ENCODE data around the gene SLC9C2. TPM values are rescaled to one million over a fixed set of nuclear protein-coding genes. Genes with fewer than 3 reads are reported as not detected.
"Not testable (repeated sequence)": the region's sequence is repeated elsewhere in the genome, so short reads cannot be mapped to it uniquely, and the experiment has no call there.

SLC9C2 gene
- total RNA-seq, 1 donor from 2014 or later: 0.54 TPM

DNA sequence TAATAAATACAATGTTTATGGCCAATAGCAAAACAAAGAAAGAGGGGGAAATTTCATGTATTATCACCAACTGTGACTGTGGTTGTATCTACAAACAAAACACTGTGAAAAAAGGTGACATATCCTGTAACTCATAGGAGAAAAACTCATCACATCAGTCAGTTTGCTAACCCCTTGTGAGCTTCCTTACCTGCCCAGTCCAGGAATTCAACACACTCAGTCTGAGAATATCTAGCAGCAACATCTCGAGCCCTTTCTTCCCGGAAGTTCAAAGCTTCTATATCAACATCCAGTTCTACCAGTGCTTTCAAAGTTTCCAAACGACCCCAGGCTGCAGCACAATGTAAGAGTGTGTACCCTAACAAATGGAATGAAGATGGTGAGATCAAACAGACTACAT, 43.8 kb upstream of the SLC9C2 start:
- Mint-ChIP-seq H3K4me1 (ENCODE audit: low read depth, unreplicated experiment) (peaks cover 4% of the 10 kb centered on the region), H3K9me3 (ENCODE audit: unreplicated experiment) (no peaks in the 10 kb centered on the region), H3K27ac (ENCODE audit: unreplicated experiment) (no peak overlapping the region), H3K27me3 (ENCODE audit: low read depth, unreplicated experiment) (no peaks in the 10 kb centered on the region), H3K4me3 (ENCODE audit: unreplicated experiment) (no peak overlapping the region), H3K36me3 (ENCODE audit: low read depth, unreplicated experiment) (peaks cover 6% of the 10 kb centered on the region)
- Histone ChIP-seq H2AFZ (ENCODE audit: low read depth, low read length) (no peak overlapping the region), H3K9me3 (ENCODE audit: insufficient read depth, low read depth, low read length) (no peaks in the 10 kb centered on the region), H3K4me1 (ENCODE audit: insufficient read depth, low read length) (no peaks in the 10 kb centered on the region), H3K4me3 (ENCODE audit: insufficient read depth, low read depth, low read length) (no peak overlapping the region), H3K4me2 (ENCODE audit: low read length) (no peak overlapping the region), H3K9ac (ENCODE audit: low read length) (no peak overlapping the region), H4K20me1 (ENCODE audit: insufficient read depth, low read length) (no peaks in the 10 kb centered on the region), H3K79me2 (ENCODE audit: insufficient read depth, low read length) (no peaks in the 10 kb centered on the region), H3K36me3 (ENCODE audit: insufficient read depth, low read length) (no peaks in the 10 kb centered on the region), H3K27ac (ENCODE audit: low read depth, low read length) (no peak overlapping the region), H3K27me3 (ENCODE audit: insufficient read depth, low read length) (no peaks in the 10 kb centered on the region)
- TF ChIP-seq, protein P1, sequence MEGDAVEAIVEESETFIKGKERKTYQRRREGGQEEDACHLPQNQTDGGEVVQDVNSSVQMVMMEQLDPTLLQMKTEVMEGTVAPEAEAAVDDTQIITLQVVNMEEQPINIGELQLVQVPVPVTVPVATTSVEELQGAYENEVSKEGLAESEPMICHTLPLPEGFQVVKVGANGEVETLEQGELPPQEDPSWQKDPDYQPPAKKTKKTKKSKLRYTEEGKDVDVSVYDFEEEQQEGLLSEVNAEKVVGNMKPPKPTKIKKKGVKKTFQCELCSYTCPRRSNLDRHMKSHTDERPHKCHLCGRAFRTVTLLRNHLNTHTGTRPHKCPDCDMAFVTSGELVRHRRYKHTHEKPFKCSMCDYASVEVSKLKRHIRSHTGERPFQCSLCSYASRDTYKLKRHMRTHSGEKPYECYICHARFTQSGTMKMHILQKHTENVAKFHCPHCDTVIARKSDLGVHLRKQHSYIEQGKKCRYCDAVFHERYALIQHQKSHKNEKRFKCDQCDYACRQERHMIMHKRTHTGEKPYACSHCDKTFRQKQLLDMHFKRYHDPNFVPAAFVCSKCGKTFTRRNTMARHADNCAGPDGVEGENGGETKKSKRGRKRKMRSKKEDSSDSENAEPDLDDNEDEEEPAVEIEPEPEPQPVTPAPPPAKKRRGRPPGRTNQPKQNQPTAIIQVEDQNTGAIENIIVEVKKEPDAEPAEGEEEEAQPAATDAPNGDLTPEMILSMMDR (IDR thresholded peaks at IDR 0.05; ENCODE audit: insufficient read depth, low read depth, low read length): no peak
- no peak for TF ChIP-seq EZH2 (IDR thresholded peaks at IDR 0.05; ENCODE audit: insufficient read depth, low read length)
- FAIRE-seq (no peak), DNase-seq (ENCODE audit: low read depth) (no peak)

DNA sequence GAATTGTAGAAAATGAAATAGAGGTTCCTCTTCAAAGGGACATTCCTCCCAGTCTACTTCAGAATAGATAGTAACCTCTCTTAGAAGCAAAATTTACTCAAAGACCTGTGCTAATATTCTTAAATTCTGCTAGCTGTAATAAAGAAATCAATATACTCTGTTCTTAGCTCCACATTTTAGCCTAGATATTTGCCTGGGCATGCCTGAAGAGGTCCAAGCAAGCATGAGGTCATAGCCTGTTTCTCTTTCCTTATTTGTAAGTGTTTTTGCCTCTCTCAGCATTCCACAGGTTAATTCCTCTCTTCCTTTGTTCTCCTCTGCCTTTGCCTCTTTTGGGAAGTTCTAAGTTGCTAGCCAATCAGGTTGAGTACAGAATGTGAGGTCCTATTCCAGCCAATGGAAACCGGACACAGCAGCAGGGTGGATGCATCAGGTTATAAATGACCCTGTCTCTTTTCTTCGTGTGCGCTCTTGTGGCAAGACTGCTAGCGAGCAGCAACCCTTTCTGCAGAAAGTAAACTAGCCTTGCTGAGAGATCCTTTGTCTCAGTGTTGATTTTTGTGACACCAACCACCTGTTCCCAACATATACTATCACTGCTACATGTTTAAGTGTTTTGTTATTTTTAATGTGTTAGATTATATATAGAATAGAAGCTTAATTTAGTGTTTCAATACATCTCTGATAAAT, 39.7 kb upstream of the SLC9C2 start:
- not testable (repeated sequence) for H3K79me2 ChIP-seq (ENCODE audit: insufficient read depth, low read length); H3K27ac ChIP-seq (ENCODE audit: low read depth, low read length); H3K9me3 ChIP-seq (ENCODE audit: insufficient read depth, low read depth, low read length); H3K4me2 ChIP-seq (ENCODE audit: low read length); H2AFZ ChIP-seq (ENCODE audit: low read depth, low read length); FAIRE-seq; H3K27me3 ChIP-seq (ENCODE audit: insufficient read depth, low read length); H3K36me3 ChIP-seq (ENCODE audit: insufficient read depth, low read length); H3K4me1 ChIP-seq (ENCODE audit: insufficient read depth, low read length); H3K9ac ChIP-seq (ENCODE audit: low read length); H3K4me1 Mint-ChIP-seq (ENCODE audit: low read depth, unreplicated experiment); H4K20me1 ChIP-seq (ENCODE audit: insufficient read depth, low read length); H3K4me3 ChIP-seq (ENCODE audit: insufficient read depth, low read depth, low read length); H3K27me3 Mint-ChIP-seq (ENCODE audit: low read depth, unreplicated experiment)
- Mint-ChIP-seq H3K4me3 (ENCODE audit: unreplicated experiment) (peak overlapping the region; percentile 78), H3K9me3 (ENCODE audit: unreplicated experiment) (peaks cover 11% of the 10 kb centered on the region), H3K36me3 (ENCODE audit: low read depth, unreplicated experiment) (peaks cover 24% of the 10 kb centered on the region), H3K27ac (ENCODE audit: unreplicated experiment) (peak overlapping the region; percentile 93)
- DNase-seq (ENCODE audit: low read depth): peak; percentile 6

DNA sequence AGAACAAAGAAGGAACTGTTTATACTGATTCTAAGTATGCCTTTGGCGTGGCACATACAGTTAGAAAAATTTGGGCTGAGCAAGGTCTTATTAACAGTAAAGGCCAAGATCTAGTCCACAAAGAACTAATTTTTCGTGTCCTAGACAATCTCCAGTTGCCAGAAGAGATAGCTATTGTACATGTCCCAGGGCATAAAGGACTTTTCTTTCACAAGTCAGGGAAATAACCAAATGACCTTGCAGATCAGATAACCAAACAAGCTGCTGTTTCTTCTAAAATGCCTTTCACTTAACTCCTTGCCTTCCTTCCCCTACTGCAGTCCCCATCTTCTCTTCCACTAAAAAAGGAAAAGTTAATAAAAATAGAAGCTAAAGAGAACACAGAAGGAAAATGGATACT, 36.2 kb upstream of the SLC9C2 start:
- Mint-ChIP-seq H3K36me3 (ENCODE audit: low read depth, unreplicated experiment) (peaks cover 25% of the 10 kb centered on the region), H3K27ac (ENCODE audit: unreplicated experiment) (peak overlapping the region; percentile 99), H3K27me3 (ENCODE audit: low read depth, unreplicated experiment) (no peaks in the 10 kb centered on the region), H3K4me1 (ENCODE audit: low read depth, unreplicated experiment) (peaks cover 5% of the 10 kb centered on the region), H3K9me3 (ENCODE audit: unreplicated experiment) (peaks cover 13% of the 10 kb centered on the region), H3K4me3 (ENCODE audit: unreplicated experiment) (peak overlapping the region; percentile 90)
- Histone ChIP-seq H3K9ac (ENCODE audit: low read length) (no peak overlapping the region), H3K27me3 (ENCODE audit: insufficient read depth, low read length) (no peaks in the 10 kb centered on the region), H4K20me1 (ENCODE audit: insufficient read depth, low read length) (no peaks in the 10 kb centered on the region), H3K4me2 (ENCODE audit: low read length) (no peak overlapping the region), H3K4me1 (ENCODE audit: insufficient read depth, low read length) (no peaks in the 10 kb centered on the region), H3K79me2 (ENCODE audit: insufficient read depth, low read length) (no peaks in the 10 kb centered on the region), H3K4me3 (ENCODE audit: insufficient read depth, low read depth, low read length) (no peak overlapping the region), H3K9me3 (ENCODE audit: insufficient read depth, low read depth, low read length) (peaks cover 8% of the 10 kb centered on the region), H2AFZ (ENCODE audit: low read depth, low read length) (no peak overlapping the region), H3K27ac (ENCODE audit: low read depth, low read length) (no peak overlapping the region), H3K36me3 (ENCODE audit: insufficient read depth, low read length) (no peaks in the 10 kb centered on the region)
- FAIRE-seq (no peak), DNase-seq (ENCODE audit: low read depth) (no peak)
- TF ChIP-seq, protein P1 (IDR thresholded peaks at IDR 0.05; ENCODE audit: insufficient read depth, low read depth, low read length): no peak
- TF ChIP-seq EZH2 (IDR thresholded peaks at IDR 0.05; ENCODE audit: insufficient read depth, low read length): no peak

Measured in astrocyte (in vitro differentiated cells and primary cell).